ENCODE data around the gene ANKS1A.

DNA sequence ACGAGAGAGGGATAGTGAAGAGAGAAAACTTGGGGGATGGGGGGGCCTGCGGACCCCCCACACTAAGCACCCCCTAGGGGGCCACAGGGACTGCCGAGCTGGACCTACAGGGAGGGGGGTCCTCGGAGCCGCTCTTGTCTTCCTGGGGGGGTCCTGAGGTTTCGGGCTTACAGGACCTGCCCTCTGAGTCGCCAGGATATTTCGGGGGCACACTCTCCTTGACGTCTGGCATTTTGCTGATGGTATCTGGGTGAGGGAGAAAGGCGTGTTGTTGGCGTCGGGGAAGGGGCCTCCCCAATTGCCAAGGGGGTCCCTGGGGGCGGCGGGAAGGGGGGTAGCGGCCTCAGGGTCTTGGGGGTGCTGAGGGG is 251.6 kb downstream of the ANKS1A start:
- TF ChIP-seq ETV6 (CRISPR knock-in tag; IDR thresholded peaks at IDR 0.05) (no peak), TP53 (CRISPR knock-in tag; IDR thresholded peaks at IDR 0.05) (no peak)

Measured in WTC11 (cell line).